Fibroblast of the aortic adventitia (primary cell): ENCODE data around the gene IL11. TPM values are rescaled to one million over a fixed set of nuclear protein-coding genes. Genes with fewer than 3 reads are reported as not detected.
"Not testable (repeated sequence)": the region's sequence is repeated elsewhere in the genome, so short reads cannot be mapped to it uniquely, and the experiment has no call there.

Source experiments
- DNase-seq: peaks from one replicate; pipeline ENCODE4 v3.0.0-alpha.2; 2010; ENCODE audit warnings: low read depth
- H3K4me3 ChIP-seq: 2 replicates; pipeline ENCODE4 v1.5.1; 2011; ENCODE audit warnings: low read depth, mild to moderate bottlenecking, control low read depth, low read length, moderate library complexity
- total RNA-seq: library from RNA; depleted of rRNA; stranded (reverse); fragments of >200 nt; gene quantifications from 2 replicates; pipeline ENCODE4 v1.2.3, GENCODE V29; 2012; ENCODE audit warnings: low replicate concordance
- TF ChIP-seq, protein P1 (sequence below): IDR thresholded peaks from 2 replicates; pipeline ENCODE4 v1.5.1; 2011; ENCODE audit warnings: mild to moderate bottlenecking, low read length, control low read depth, inconsistent platforms; ENCODE audit not compliant: insufficient read depth

Gene IL11
- total RNA-seq, 1 donor: 2.2 TPM

DNA sequence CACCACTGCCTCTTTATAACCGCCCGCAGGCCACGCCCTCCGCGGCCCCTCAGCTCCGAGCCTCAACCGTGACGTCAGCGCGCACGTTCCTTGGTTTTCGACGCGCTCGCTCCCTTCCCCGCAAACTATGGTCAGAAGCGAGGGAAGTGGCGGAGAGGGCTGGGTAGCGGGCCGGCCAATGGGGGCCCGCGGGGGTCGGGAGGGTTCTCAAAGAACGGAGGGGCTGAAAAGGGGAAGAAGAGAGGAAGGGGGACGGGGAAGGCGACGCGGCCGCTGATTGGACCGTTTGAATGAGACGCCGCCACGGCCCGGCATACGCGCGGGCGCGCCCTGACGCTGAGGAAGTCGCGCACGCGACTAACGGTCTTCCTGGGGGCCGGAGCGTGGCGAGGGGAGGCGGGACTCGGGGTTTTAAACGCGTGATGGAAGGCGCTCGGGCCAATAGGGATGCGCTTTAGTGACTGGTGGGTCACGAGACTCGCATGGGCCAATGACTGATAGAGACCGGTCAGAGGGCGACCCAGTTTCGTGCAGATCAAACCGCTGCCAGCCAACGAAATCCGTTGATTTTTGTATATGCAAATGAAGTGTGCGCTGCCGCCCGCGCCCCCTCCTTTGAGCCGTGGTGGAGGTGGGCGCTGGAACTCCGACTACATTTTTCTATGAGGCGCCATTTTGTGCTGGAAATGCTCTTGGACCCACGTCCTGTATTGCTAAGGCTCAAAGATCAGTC, 37.7 kb upstream of the IL11 start:
- TF ChIP-seq, protein P1, sequence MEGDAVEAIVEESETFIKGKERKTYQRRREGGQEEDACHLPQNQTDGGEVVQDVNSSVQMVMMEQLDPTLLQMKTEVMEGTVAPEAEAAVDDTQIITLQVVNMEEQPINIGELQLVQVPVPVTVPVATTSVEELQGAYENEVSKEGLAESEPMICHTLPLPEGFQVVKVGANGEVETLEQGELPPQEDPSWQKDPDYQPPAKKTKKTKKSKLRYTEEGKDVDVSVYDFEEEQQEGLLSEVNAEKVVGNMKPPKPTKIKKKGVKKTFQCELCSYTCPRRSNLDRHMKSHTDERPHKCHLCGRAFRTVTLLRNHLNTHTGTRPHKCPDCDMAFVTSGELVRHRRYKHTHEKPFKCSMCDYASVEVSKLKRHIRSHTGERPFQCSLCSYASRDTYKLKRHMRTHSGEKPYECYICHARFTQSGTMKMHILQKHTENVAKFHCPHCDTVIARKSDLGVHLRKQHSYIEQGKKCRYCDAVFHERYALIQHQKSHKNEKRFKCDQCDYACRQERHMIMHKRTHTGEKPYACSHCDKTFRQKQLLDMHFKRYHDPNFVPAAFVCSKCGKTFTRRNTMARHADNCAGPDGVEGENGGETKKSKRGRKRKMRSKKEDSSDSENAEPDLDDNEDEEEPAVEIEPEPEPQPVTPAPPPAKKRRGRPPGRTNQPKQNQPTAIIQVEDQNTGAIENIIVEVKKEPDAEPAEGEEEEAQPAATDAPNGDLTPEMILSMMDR: no peak
- peak; percentile 99 for DNase-seq
- H3K4me3 ChIP-seq: peak overlapping the region; percentile 88

DNA sequence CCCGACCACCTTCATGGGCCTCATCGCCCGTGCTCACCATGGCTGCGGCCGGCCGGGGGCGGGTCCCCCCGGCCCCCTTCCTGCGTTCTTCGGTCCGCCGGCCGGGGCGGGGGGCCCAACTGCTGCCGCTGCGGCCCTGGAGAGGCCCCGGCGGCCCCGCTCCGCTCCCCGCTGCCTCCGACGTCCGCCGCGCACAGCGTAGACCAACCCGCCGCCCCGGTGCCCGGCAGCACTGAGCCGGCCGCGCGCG, 37.2 kb upstream of the IL11 start, which contains the start of gene UBE2S:
Gene UBE2S, minus strand, starts transcription at position 239 of the 250 bp plus-strand sequence. Its CDS starts 199 bp downstream, at position 40.
- peak within 1 kb of the TSS; percentile 88 for H3K4me3 ChIP-seq
- DNase-seq: not testable (repeated sequence)

DNA sequence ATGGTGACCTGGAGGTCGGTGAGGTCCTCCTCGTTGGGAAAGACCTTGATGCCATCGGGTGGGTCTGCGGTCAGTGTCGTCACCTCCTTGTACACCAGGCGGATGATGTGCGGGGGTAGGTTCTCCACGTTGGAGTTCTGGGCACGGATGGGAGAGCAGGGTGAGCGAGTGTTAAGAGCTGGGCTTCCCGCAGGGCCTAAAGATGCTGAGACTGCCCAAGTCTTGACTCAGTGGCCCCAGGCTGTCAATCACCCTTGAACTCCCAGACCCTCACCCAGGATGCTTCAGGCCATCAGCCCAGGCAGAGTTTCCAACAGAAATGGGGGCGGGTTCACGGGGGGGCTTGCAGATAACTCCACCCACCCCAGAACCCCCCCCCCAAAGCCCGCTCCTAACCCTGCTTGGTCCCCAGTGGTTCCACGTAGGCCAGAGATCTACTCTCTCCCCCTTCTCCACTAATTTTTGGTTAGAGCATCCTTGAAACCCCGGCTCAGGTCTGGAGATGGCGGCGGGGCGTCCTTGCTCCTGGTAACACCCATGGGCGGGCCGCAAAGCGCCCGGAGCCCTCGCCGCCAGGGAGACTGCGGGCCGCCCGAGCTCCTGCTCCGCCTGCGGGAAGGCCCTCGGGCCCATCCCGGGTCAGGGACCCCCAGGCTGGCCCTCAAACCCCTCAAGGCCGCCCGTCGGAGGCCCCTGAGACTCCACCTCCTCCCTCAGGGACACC, 36.7 kb upstream of the IL11 start:
- TF ChIP-seq, protein P1: no peak
- peak overlapping the region; percentile 88 for H3K4me3 ChIP-seq
- DNase-seq: peak; percentile 33

DNA sequence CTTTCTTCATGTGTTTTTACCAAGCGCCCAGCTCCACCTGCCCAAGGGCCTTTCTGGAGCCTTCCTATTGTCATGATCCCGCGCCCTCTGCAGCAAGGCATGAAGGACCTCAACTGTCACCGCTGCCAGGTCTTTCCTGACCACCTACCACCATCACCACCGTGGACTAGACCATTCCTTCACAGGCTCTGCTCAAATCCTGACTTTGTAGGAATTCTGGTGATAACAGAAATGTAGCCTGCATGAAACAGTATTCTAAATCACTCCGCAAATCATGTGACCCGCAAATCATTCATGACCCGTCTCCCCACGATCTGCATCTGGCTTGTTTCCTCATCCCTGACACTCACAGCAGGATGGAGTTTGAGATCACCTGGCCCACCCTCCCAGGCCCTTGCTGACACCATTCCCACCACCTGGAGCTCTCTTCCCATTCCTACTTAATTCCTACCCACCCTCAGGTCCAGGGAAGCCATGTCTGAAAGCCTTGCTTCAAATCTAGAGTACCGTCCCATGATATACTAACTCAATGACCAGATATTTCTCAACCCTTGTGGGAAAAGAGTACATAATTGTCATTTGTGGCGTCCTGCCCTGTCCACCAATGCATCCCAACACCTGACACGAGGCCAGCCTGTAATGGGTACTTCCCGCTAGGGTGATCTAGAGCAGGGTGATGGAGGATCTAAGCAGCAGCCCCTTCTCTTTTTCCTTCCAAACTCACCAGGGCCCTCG, 36.0 kb upstream of the IL11 start:
- peak overlapping the region; percentile 88 for H3K4me3 ChIP-seq
- TF ChIP-seq, protein P1: no peak
- DNase-seq: no peak

DNA sequence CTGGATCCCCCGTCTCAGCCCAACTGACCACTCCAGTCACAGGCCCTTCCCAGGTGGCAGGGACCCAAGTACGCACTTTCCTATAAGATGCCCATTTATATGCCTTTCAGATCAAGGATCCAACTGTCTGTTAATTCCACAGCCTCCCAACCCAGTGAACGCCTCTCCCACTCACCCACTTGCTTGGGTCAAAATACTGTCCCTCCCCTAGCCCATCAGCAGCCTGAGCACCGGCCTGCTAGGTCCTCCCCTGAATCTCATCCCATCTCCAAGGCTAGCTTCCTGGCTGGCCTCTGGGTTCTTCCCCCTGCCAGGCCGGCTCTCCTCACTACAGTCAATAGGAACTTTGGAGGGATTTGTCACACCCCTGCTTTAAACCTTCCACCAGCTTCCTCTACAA, 35.4 kb upstream of the IL11 start:
- peak overlapping the region; percentile 88 for H3K4me3 ChIP-seq
- TF ChIP-seq, protein P1: no peak
- no peak for DNase-seq

DNA sequence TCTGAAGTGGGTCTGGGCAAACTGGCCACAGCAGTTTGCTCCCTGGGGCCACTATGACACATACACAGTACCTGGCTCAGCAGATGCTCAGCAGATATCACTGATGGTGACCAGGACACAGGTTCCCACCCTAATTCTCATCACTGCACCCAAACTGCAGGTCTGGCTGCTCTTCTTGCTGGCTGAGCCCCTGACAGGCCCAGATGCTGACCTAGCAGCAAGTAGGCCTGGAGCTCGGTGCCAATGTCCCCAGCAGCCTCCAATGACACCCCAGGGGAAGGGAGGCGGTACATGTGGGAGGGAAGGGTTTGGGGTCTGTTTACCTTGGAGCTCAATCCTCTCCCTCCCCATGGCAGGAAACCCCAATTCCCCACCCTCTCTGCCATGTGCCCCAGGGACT, 32.2 kb upstream of the IL11 start:
- no peak overlapping the region for H3K4me3 ChIP-seq
- TF ChIP-seq, protein P1: no peak
- no peak for DNase-seq

DNA sequence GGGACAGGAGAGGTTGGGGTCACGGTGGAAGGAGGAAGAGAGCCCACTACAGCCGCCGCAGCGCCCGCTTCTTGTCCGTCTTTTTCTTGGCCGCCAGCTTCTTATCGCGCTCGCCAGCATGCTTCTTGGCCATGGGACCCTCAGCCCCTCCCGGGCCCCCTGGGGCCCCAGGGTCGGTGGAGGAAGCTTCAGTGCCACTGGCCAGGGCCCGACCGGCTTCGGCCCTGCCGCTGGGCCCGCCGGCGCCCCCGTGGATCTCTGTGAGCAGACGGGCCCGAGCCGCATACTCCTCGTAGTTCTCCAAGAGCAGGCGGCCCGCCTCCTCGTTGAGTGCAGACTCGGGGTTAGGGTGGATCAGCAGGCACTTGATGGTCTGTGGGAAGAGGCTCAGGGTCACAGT, 31.1 kb upstream of the IL11 start:
- not testable (repeated sequence) for DNase-seq, H3K4me3 ChIP-seq
